Measurements from ENCODE around the gene SIGLEC6. TPM values are rescaled to one million over a fixed set of nuclear protein-coding genes. Genes with fewer than 3 reads are reported as not detected.

Gene SIGLEC6
- total and polyA plus RNA-seq, 11 donors, result 0.10 to 0.40 (median 0.24) TPM; not detected in 5

GRCh38 chr19:51548891-51549305 is 17.4 kb upstream of the SIGLEC6 start:
- Histone ChIP-seq H3K27ac (no peak overlapping the region), H3K9me3 (no peaks in the 10 kb centered on the region), H3K4me3 (no peak overlapping the region), H3K36me3 (no peaks in the 10 kb centered on the region), H3K4me1 (peaks cover 0 to 6% (median 0%) of the 10 kb centered on the region in 12 donors), H3K27me3 (peaks cover 0 to 40% (median 8%) of the 10 kb centered on the region in 9 donors)
- DNase-seq (no peak), ATAC-seq (no peak)
- intact Hi-C loops (cut with DNase I), result no loop called here
- 62 to 81% (median 75%) methylated on average over 4 of the region's 4 CpGs for WGBS, 4 donors
- TF ChIP-seq CTCF (IDR thresholded peaks at IDR 0.05) (no peak), POLR2A (IDR thresholded peaks at IDR 0.05) (no peak)

- H3K9me3 ChIP-seq, result no peaks in the 10 kb centered on the region
- DNase-seq (no peak), ATAC-seq (no peak)
- WGBS, 4 donors, result 53 to 55% (median 54%) methylated on average over 5 of the region's 5 CpGs
- intact Hi-C loops (cut with DNase I), result no loop called here
- H3K27me3 ChIP-seq, result peaks cover 0 to 44% (median 8%) of the 10 kb centered on the region in 9 donors
- TF ChIP-seq CTCF (IDR thresholded peaks at IDR 0.05), result no peak
- TF ChIP-seq POLR2A (IDR thresholded peaks at IDR 0.05), result no peak
- no peaks in the 10 kb centered on the region for H3K36me3 ChIP-seq
- peaks cover 0 to 6% (median 0%) of the 10 kb centered on the region in 12 donors for H3K4me1 ChIP-seq
- H3K4me3 ChIP-seq, result no peak overlapping the region
- no peak overlapping the region for H3K27ac ChIP-seq
These were observed 16.8 kb upstream of the SIGLEC6 start for GRCh38 chr19:51548213-51548651.

- peaks cover 0 to 50% (median 8%) of the 10 kb centered on the region in 9 donors for H3K27me3 ChIP-seq
- no peaks in the 10 kb centered on the region for H3K9me3 ChIP-seq
- intact Hi-C loops (cut with DNase I), result no loop called here
These were observed 16.1 kb upstream of the SIGLEC6 start for GRCh38 chr19:51547397-51548212.

More at GRCh38 chr19:51547397-51548212, 16.1 kb upstream of the SIGLEC6 start:
- DNase-seq (no peak), ATAC-seq (no peak)
- Histone ChIP-seq H3K27ac (no peak overlapping the region), H3K4me1 (peaks cover 0 to 6% (median 0%) of the 10 kb centered on the region in 12 donors), H3K4me3 (no peak overlapping the region), H3K36me3 (no peaks in the 10 kb centered on the region)
- no peak for TF ChIP-seq POLR2A (IDR thresholded peaks at IDR 0.05)
- no peak for TF ChIP-seq CTCF (IDR thresholded peaks at IDR 0.05)
- WGBS, 4 donors, result 24 to 31% (median 29%) methylated on average over 7 of the region's 7 CpGs

Measured in heart left ventricle (tissue), 16 donors.